Measurements from ENCODE around the gene ZNF35.

The ZNF35 gene

DNA sequence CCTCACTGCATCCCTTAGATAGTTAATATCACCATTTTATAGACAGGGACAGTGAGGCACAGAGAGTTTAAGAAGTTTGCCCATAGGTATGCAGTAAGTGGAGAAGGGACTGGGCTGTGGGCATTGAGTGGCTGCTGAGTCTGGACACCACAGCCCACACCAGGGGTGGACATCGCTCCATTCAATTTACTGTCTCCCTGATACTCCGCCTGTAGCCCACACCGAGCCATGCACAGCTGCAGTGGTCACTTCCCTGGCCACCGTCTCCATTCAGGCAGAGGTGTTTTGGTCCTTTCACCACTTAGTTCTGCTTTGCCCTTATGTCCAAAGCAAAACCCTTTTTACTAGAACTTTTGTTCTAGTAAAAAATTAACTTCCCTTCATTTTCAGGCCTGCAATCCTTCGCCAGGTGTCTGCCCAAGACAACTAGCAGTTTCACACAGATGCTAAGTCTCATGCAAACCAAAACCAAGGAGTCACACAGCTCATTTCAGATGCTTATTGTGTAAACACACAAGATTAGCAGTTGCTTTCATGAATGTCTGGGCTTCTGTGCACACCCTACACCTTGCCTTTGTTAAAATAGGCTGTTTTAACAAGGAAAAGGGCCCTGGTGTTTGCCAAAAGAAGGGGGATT lies 30.1 kb downstream of the ZNF35 start:
- TF ChIP-seq, protein P1, sequence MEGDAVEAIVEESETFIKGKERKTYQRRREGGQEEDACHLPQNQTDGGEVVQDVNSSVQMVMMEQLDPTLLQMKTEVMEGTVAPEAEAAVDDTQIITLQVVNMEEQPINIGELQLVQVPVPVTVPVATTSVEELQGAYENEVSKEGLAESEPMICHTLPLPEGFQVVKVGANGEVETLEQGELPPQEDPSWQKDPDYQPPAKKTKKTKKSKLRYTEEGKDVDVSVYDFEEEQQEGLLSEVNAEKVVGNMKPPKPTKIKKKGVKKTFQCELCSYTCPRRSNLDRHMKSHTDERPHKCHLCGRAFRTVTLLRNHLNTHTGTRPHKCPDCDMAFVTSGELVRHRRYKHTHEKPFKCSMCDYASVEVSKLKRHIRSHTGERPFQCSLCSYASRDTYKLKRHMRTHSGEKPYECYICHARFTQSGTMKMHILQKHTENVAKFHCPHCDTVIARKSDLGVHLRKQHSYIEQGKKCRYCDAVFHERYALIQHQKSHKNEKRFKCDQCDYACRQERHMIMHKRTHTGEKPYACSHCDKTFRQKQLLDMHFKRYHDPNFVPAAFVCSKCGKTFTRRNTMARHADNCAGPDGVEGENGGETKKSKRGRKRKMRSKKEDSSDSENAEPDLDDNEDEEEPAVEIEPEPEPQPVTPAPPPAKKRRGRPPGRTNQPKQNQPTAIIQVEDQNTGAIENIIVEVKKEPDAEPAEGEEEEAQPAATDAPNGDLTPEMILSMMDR (IDR thresholded peaks at IDR 0.05; ENCODE audit: insufficient read depth, low read length, poor library complexity, severe bottlenecking): no peak
- TF ChIP-seq EZH2phosphoT487 (conservative IDR thresholded peaks at IDR 0.05; ENCODE audit: low read length): no peak
- H3K27me3 ChIP-seq (ENCODE audit: low read length): no peaks in the 10 kb centered on the region
- H4K20me1 ChIP-seq (ENCODE audit: low read depth, low read length): no peaks in the 10 kb centered on the region
- H2AFZ ChIP-seq (ENCODE audit: low read depth, low read length, severe bottlenecking): no peak overlapping the region
- no peaks in the 10 kb centered on the region for H3K36me3 ChIP-seq (ENCODE audit: low read length)
- H3K4me2 ChIP-seq (ENCODE audit: low read depth, low read length, poor library complexity, severe bottlenecking): no peak overlapping the region
- no peak overlapping the region for H3K27ac ChIP-seq (ENCODE audit: low read depth, low read length)
- no peaks in the 10 kb centered on the region for H3K79me2 ChIP-seq (ENCODE audit: insufficient read depth, low read length)
- H3K9me2 ChIP-seq (replicated peaks; ENCODE audit: insufficient read depth, low read length): no peaks in the 10 kb centered on the region
- no peaks in the 10 kb centered on the region for H3F3A ChIP-seq (ENCODE audit: insufficient read depth)
- no peaks in the 10 kb centered on the region for H3K9me3 ChIP-seq (ENCODE audit: insufficient read depth, low read length)
- H3K9ac ChIP-seq (ENCODE audit: low read length): no peak overlapping the region
- no peak overlapping the region for H3K4me3 ChIP-seq (ENCODE audit: insufficient read depth, low read length, poor library complexity, severe bottlenecking)

DNA sequence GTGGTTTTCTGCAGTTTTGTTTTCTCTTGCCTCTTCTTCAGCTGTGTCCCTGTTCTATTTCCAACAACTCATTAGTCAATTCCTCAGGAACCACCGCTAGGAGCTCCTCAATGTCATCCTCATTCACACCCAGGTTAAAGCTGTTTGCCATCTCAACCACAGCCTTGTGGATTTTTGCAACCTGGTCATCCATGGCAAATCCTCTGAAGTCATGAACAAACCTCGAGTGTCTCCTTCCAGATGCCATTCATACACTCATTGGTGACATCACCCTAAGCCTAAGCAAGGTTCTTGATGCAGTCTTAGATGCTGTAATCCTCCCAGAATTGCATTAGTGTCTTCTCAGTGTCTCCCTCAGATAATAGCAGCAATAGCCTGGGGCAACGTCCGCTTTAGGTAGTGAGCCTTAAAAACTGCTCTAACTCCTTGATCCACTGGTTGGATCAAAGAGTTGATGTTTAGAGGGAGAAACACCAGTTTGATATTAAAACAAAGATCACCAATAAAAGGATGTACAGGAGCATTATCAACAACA lies 32.5 kb downstream of the ZNF35 start:
- H3K9me3 ChIP-seq (ENCODE audit: insufficient read depth, low read length): no peaks in the 10 kb centered on the region
- H3K27ac ChIP-seq (ENCODE audit: low read depth, low read length): no peak overlapping the region
- no peaks in the 10 kb centered on the region for H3F3A ChIP-seq (ENCODE audit: insufficient read depth)
- no peaks in the 10 kb centered on the region for H3K27me3 ChIP-seq (ENCODE audit: low read length)
- H2AFZ ChIP-seq (ENCODE audit: low read depth, low read length, severe bottlenecking): no peak overlapping the region
- no peaks in the 10 kb centered on the region for H4K20me1 ChIP-seq (ENCODE audit: low read depth, low read length)
- TF ChIP-seq, protein P1 (IDR thresholded peaks at IDR 0.05; ENCODE audit: insufficient read depth, low read length, poor library complexity, severe bottlenecking): no peak
- TF ChIP-seq EZH2phosphoT487 (conservative IDR thresholded peaks at IDR 0.05; ENCODE audit: low read length): no peak
- H3K4me2 ChIP-seq (ENCODE audit: low read depth, low read length, poor library complexity, severe bottlenecking): no peak overlapping the region
- no peaks in the 10 kb centered on the region for H3K79me2 ChIP-seq (ENCODE audit: insufficient read depth, low read length)
- H3K9ac ChIP-seq (ENCODE audit: low read length): no peak overlapping the region
- no peaks in the 10 kb centered on the region for H3K36me3 ChIP-seq (ENCODE audit: low read length)
- no peak overlapping the region for H3K4me3 ChIP-seq (ENCODE audit: insufficient read depth, low read length, poor library complexity, severe bottlenecking)
- H3K9me2 ChIP-seq (replicated peaks; ENCODE audit: insufficient read depth, low read length): no peaks in the 10 kb centered on the region

DNA sequence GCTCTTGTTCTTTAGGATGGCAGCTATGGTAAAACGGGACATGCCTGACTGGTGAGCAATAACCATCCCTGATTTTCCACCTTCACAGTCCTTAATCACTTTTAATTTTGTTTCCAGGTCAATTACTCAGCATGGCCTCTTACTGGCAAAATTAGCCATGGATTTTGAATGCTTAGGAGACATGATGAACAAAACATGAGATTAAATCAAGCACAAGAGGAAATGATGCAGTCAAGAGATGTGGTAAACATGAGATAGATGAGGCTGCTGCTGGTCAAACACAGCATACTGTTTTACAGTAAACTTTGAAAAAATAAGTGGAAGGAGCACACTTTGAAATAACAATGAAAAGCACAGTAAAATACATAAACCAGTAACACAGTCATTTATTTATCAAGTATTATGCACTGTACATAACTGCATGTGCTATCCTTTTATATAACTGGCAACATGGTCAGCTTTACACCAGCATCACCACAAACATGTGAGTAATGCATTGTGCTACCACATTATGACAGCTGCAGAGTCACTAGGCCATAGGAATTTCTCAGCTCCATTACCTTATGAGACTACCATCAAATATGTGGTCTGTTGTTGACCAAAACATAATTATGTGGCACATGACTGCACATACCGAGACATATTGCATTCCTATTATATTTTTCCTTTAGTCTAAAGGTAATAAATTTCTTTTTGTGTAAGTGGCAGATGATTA lies 33.8 kb downstream of the ZNF35 start:
- Histone ChIP-seq H3K9me2 (replicated peaks; ENCODE audit: insufficient read depth, low read length) (no peaks in the 10 kb centered on the region), H3K27ac (ENCODE audit: low read depth, low read length) (no peak overlapping the region), H3K79me2 (ENCODE audit: insufficient read depth, low read length) (no peaks in the 10 kb centered on the region), H4K20me1 (ENCODE audit: low read depth, low read length) (no peaks in the 10 kb centered on the region), H3K4me3 (ENCODE audit: insufficient read depth, low read length, poor library complexity, severe bottlenecking) (no peak overlapping the region), H3F3A (ENCODE audit: insufficient read depth) (no peaks in the 10 kb centered on the region), H3K27me3 (ENCODE audit: low read length) (no peaks in the 10 kb centered on the region), H3K9ac (ENCODE audit: low read length) (no peak overlapping the region), H3K4me2 (ENCODE audit: low read depth, low read length, poor library complexity, severe bottlenecking) (no peak overlapping the region), H2AFZ (ENCODE audit: low read depth, low read length, severe bottlenecking) (no peak overlapping the region), H3K36me3 (ENCODE audit: low read length) (no peaks in the 10 kb centered on the region), H3K9me3 (ENCODE audit: insufficient read depth, low read length) (no peaks in the 10 kb centered on the region)
- no peak for TF ChIP-seq EZH2phosphoT487 (conservative IDR thresholded peaks at IDR 0.05; ENCODE audit: low read length)
- TF ChIP-seq, protein P1 (IDR thresholded peaks at IDR 0.05; ENCODE audit: insufficient read depth, low read length, poor library complexity, severe bottlenecking): no peak
